Activated naive CD4-positive, alpha-beta T cell (primary cell): ENCODE results near the gene WSB2.
"Not testable (repeated sequence)": the region's sequence is repeated elsewhere in the genome, so short reads cannot be mapped to it uniquely, and the experiment has no call there.

Experiments
- DNase-seq, 4 experiments: peaks; one replicate each; lab custom pipeline; 2025; lab: John Stamatoyannopoulos, UW

The WSB2 gene

DNA sequence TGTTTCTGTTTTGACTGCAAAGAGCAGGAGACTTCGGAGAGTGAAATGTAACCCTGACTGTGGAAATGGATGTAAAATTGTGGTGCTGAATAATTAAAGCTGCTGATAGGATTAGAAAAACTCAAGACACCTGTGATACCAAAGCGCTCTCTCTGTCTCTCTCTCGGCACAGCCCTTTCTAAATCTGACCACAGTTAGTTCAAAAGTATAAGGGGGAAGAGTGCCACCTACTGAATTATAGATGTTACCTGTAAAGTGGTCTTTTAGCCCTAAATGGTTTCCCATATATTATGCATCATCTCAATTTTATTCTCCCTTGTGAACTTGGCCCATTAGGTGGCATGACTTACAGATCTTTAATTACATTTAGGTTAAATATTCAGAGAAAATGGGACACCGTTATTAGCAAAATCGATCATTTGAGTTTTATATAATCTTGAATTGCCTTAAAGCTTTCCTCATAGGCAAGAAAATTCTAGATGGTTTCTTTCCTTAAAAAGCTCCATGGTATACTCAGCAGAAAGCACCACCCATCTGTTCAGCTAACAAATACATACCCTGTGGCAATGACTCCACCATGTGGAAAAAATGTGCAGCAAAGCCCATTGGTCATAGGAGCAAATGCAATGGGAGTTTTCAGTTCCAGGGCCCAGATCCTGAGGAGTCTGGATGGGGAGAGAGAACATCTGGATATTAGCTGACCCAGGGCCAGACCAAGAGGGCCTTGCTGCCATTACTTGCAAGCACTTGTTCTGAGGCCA is 26.4 kb downstream of the WSB2 start:
- no peak for DNase-seq

DNA sequence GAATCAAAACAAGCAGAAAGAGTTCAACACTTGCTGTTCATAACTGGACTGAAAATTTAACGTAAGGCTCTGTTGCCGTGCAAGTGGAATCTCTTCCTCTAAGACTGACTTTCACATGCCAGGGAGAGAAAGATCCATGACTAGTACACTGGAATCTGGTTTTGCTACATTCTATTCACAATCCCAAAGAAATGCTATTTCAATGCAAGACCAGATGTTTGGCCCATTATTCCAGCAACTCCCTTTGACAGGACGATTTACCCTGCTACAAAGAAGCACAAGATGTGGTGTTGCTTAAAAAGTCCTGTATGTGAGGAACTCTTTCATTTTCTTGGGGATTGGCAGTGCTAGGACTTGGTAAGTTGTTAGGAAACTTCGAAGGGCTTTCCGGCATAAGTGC is 27.1 kb downstream of the WSB2 start:
- DNase-seq = no peak

DNA sequence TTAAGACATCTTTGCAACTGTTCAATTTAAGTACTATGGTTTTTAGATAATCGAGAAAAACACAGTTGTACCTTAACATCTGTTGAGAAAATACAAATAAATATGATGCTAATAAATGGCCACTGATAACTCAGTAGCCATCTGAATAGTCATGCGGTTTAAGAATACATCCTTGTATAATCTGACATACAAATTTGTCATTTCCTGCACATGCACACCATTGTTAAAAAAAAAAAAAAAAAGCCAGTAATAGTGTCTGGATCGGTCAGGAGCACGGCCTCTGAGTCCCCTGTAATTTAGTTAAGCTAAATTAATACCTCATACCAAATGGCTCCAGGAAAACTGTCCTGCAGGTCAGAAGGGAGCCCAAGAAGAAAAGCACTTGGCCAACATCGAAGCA is 27.7 kb downstream of the WSB2 start:
- no peak for DNase-seq

DNA sequence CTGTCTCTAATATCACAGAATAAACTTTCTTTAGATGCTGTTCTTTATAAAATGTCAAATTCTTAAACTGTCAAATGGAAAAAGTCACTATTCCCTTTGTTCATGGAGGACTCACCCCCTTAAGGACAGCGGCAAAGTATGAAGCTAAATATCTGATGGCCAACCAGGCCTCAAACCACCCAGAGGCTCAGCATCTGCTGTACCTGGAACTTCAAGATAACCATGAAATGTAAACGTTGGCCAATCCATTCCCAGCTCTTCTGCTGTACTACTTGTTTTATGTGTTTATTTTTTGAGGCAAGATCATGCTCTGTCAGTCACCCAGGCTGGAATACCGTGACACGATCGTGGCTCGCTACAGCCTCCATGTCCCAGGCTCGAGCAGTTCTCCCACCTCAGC is 28.8 kb downstream of the WSB2 start:
- no peak for DNase-seq

DNA sequence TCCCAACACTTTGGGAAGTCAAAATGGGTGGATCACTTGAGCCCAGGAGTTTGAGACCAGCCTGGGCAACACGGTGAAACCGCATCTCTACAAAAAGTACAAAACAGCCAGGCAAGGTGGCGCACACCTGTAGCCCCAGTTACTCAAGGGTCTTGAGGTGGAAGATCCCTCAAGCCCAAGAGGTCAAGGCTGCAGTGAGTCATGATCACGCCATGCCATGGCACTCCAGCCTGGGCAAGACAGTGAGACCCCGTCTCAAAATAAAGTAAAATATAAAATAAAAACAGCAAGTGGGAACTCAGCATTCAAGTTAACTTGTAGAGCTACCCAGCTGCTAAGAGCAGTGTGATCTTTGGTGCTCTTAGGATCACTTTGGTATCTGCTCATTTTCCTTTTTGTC is 31.8 kb downstream of the WSB2 start:
- DNase-seq = no peak

DNA sequence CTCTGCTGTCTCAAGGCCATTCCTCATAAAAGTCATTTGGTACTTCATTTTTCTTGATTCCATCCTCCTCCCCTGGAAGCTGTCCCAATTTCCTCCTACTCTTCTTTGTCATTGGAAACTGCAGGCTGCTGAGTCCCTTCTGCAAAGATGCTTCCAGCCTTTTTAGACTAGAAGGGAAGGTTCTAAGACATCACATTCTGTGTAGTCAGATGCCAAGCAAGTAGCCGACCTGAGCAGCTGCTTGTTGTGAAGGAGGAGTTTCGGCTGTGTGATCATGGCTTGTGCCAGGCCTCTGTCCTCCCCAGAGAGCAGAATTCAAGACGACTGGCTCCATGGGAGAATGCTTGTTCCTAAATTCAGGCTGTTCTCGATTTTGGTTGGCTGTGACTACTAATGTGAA is 35.8 kb downstream of the WSB2 start:
- no peak for DNase-seq

DNA sequence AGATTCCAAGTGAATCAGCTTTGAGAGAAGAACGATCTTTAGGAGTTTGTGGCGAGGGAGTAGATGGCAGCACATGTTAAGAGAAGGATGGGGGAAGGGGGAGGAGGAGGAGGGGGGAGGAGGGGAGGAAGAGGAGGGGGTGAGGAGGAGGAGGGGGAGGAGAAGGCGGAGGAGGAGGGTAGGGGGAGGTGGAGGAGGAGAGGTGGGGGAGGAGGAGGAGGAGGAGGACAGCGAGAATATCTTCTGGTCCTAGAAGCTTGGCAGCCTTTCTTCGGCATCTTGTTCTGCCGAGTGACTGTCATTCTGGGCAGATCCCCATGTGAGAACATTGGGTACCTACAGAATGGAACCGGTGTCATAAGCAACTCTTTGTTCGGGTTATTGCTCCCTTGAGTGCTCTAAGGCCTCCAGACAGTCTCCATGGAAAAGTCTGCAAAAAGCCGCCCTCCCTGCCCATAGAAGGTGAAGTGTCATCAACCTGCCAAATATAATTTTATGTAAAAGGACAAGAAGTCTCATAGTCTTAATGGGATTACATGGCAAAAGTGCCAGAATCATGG is 37.6 kb downstream of the WSB2 start:
- no peak for DNase-seq

DNA sequence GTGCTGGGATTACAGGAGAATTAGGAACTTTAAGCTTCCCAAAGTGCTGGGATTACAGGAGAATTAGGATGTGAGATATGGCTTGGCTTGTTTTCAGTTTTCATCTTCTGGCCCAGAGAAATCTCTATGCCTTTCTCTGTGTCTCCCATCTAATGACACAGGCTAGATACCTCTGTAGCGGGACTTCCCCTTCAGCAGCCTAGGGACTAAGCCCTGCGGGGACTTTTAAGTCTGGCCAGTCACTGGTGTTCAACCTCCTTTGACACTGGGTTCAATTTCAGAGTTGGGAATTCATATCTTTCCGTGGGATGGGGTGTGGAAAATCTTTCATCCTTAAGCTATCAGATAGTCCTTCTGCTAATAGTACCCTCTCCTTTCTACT is 38.3 kb downstream of the WSB2 start:
- DNase-seq = no peak

DNA sequence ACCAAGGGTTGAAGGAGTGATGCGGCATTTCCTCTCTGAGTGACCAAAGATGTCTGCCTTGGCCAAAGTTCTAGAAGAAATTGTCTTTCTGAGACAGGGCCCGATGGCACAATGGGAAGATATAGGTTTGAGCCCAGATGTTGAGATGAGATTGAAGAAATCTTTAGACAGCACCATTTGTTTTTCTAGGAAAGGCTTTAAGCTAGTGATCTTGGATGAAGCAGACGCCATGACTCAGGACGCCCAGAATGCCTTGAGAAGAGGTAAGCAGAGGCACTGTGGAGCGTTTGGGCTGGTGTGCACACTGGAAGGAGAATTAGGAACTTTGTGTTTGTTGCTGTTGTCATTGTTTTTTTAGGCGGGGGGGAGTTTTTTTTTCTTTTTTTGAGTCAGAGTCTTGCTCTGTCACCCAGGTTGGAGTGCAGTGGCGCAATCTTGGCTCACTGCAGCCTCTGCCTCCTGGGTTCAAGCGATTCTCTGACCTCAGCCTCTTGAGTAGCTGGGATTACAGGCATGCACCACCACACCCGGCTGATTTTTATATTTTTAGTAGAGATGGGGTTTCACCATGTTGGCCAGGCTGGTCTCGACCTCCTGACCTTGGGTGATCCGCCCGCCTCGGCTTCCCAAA is 38.8 kb downstream of the WSB2 start:
- DNase-seq = not testable (repeated sequence)

DNA sequence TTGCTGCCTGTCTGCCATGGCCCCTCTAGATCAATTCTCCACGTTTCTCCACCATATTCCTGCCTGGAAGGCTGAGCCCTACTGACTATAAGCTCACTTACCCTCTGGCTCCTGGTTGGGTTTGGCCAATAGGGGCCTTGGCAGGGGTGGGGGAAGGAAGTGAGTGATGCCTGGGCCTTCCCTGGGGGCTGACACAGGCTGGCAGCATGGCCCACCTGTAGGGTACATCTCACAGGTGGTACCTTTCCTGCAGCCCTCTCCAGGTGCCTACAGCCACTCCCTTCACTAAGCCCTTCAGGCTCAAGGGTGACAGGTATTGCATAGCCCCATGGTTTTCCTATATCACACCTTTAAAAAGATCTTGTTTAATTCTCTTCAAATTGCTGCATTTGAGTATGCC is 40.9 kb downstream of the WSB2 start:
- DNase-seq = no peak

DNA sequence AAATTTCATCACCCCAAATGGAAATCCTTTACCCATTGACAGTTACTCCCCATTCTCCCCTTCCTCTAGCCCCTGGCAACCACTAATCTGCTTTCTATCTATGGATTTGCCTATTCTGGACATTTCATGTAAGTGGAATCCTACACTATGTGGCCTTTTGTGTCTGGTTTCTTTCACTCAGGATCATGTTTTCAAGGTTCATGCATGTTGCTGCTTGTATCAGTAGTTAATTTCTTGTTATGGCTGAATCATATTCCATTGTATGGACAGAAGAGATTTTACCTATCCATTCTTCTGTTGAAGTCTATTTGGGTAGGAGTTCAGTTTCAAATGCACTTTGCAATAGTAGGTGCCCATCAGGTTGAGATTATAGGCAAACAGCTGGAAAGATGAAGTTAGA is 43.1 kb downstream of the WSB2 start:
- DNase-seq = no peak

DNA sequence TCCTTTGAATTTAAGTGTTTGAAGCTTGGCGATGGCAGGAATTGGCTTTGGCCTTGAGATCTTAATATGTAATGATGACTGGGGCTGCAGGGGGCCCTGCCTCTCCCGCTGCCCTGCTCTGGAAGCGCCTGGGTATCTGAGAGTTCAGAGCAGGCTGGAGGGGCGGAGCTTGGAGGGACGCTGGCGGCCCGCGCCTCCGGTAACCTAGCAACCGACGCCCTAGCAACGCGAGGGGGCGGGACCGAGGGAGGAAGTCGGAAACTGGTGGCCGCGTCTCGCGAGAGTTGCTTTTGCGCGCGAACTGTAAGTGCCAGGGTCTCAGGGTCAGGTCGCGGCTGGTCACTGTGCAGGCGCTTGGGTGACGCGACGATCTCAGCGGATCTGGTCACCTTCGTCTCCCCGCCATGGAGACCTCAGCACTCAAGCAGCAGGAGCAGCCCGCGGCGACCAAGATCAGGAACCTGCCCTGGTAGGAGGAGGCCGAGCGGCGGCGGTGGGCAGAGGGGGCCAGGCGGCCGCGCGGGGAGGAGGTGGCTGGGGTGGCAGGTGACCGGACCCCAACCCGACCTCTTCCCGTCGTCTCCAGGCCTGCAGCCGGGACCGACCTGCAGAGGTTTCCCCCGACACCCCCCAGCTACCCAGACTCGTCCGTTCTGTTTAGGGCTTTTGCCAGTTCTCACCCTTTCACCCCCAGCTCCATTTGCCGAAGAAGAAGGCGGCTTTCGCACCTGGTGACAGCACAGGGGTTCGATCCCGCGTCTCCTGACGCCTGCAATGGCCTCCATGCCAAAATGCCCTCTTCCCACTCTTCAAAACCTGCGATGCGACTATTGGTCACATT is 44.3 kb downstream of the WSB2 start, which contains the start of gene RFC5:
RFC5 (plus strand) TSS at position 280 of the 841 bp plus-strand sequence; CDS start at position 405, 125 bp downstream.
- DNase-seq = peak; percentile 83 to 96 (median 92)

DNA sequence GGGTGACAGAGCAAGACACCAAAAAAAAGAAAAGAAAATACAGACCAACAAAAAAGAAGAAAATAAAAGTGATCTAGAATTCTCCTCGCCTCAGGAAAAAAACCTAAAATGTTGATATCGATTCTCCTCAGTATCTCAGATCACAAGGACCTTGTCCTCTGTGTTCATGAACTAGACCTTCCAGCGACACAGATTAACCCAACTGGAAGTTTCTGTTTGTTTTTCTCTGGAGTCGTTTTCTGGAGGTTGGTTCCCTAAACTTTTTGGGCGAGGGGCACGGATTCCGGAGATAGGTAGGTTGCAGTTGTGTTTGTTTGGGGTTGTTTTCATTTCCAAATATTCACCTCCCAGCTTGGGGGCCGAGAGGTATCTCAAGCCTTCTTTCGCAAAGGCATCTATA is 45.0 kb downstream of the WSB2 start:
- no peak for DNase-seq

DNA sequence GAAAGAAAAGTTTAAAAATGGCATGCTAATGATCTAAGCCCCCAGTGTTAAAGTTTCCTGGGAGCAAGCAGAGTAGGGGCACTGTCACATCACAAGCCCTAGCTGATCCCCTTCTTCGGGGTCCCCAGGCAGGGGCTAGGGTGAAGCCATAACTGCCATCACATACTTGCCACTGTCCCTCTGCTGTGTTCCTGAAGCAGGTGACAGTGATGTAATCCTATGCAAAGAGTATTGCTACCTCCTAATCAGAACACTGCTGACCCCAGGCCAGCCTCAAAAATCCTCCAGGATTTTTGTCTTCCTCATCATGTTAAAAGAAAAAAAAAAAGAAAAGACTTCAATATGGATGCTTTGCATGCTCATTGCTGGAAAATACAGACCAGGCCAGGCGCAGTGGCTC is 45.7 kb downstream of the WSB2 start:
- no peak for DNase-seq

DNA sequence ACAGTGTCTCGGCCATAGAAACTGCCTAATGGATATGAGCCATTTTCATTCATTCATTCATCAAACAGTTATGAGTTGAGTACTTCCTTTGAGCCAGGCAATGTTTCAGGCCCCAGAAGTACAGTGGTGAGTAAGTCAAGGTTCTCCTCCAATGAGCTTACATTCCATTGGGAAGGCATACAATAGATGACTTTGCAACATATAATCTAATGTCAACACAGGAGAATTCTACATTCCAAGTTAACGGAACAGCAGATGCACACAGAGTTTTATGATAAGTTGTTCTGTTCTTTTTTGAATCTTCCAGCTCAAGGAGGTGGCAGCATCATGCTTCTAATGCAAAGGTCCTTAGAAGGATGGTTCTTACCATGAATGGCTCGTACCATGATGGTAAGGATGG is 47.7 kb downstream of the WSB2 start:
- DNase-seq = no peak

DNA sequence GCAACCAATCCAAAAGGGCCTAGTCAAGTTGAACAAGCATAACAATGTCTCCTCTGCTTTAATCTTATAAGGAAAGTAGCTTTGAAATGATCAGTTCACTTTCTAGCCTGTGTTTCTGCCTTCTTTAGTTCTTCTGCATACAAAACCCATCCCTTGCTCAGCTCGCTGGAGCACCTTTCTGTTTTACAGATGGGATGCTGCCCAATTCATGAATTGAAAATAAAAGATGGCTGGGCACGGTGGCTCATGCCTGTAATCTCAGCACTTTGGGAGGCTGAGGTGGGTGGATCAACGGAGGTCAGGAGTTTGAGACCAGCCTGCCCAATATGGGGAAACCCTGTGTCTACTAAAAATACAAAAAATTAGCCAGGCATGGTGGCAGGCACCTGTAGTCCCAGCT is 49.0 kb downstream of the WSB2 start:
- no peak for DNase-seq

DNA sequence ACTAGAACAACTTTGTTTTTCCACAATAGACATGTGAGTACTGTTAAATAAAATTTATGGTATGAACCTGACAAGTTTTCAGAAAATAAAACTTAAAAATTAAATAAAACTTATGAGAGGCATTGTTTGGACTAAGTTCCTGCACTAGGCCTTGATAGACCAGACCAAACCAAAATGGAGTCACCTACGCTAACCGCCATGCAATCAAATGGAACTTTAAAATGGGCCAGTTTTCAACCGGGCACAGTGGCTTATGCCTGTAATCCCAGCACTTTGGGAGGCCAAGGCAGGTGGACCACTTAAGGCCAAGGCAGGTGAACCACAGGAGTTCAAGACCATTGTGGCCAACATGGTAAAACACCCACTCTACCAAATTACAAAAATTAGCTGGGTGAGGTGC is 49.6 kb downstream of the WSB2 start:
- no peak for DNase-seq

DNA sequence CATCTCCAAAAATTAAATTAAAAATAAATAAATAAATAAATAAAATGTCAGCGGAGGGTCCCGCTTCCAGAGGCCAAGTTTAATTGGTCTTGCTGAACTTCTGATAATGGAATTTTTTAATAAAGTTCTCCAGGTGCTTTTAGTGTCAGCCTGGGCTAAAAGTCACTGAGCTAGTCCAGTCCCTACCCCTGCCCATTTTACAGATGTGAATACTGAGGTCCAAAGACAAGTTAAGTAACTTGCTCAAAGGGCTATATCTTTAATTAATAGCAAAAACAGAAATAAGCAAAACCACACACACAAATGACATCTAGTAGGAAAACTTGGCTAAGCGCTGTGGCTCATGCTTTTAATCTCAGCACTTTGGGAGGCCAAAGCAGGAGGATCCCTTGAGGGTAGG is 50.1 kb downstream of the WSB2 start:
- DNase-seq = no peak

DNA sequence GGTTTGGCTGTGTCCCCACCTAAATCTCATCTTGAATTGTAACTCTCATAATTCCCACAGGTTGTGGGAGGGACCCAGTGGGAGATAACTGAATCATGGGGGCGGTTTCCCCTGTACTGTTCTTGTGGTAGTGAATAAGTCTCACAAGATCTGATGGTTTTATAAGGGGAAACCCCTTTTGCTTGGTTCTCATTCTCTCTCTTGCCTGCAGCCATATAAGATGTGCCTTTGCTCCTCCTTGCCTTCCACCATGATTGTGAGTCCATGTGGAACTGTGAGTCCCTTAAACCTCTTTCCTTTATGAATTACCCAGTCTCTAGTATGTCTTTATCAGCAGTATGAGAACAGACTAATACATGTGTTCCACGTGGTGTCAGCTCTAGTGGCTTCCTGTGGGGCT is 61.2 kb downstream of the WSB2 start:
- DNase-seq = not testable (repeated sequence)

DNA sequence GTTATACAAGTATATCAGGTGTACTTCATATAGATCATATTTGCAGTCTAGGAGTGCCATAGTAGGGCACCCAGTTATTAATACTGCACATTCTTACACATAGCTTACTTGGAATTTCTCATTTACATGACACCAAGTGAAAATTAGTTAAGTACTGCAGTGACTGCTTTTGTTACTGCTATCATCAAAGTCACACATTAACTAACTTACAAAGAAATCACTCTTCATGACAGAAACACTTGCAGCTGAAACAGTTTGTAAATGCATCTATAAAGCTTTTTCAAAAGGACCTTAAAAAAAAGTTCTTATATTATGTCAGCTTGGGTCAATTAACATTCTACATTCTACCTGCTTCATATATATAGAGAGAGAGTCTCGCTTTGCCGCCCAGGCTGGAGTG is 62.3 kb downstream of the WSB2 start:
- no peak for DNase-seq

DNA sequence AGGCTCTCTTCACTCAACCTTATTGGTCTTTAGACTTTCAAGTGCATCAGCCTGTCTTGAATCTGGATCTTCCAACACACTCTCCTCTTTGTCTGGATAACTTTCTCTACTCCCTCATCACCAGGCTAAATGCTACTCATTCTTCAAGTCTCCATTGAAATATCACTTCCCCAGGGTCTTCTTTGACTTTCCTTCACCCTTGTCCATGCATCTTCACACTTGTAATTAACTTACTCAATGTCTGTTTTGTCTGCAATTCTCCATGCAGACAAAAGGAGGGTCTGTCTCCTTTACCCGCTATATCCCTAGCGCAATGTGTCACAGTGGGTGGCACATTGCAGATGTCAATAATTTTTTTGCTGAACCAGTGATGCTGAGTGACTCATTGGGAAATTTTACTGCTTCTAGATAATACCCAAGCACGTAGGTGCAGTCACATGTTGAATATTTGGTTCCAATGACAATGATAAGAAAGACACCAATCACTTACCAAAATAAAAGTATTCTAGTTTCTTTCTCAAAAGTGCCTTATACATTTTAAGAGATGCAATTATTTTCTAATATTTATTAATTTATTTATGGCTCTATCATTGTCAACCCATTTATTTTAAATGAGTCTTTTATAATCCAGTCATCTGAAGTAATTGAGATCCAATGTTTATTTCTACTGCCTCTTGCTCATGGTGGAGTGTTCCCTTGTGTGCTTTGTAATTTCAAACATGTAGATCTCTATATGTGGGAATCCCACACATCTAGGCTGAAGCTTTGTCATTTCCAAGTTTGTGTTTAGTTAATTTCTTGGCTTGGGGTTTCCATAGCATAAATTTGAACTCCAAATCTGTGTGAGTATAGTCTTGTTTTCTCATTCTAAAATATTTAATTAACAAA is 66.2 kb downstream of the WSB2 start:
- DNase-seq = no peak
